Stimulated activated CD4-positive, alpha-beta T cell treated with anti-CD3 and anti-CD28 coated beads, Interleukin-2, amount 100 ng/mL, for 48 hours (primary cell): ENCODE results near the gene PCDHB12.
A peak's percentile ranks its signal among the peaks of the same experiment; 100 is the strongest.
"Not testable (repeated sequence)": the region's sequence is repeated elsewhere in the genome, so short reads cannot be mapped to it uniquely, and the experiment has no call there.

Experiments used
- DNase-seq, 2 donors: peaks; one replicate each; pipeline ENCODE4 v3.0.0-alpha.2; 2020

The PCDHB12 gene

GRCh38 chr5:141210849-141211248 is 2.3 kb downstream of the PCDHB12 start:
- not testable (repeated sequence) for DNase-seq

GRCh38 chr5:141213656-141214339 is 5.3 kb downstream of the PCDHB12 start, which contains the start of gene PCDHB13:
Gene PCDHB13, plus strand, starts transcription at chr5:141213919. Its CDS starts 205 bp downstream, at chr5:141214124.
- peak in 1 of 2 donors; percentile 19 for DNase-seq

GRCh38 chr5:141214583-141214982 is 6.1 kb downstream of the PCDHB12 start:
- DNase-seq: not testable (repeated sequence)

- DNase-seq: not testable (repeated sequence)
Observed at GRCh38 chr5:141215504-141215903, 7.0 kb downstream of the PCDHB12 start.

- not testable (repeated sequence) for DNase-seq
Observed at GRCh38 chr5:141216035-141216434, 7.5 kb downstream of the PCDHB12 start.

- no peak for DNase-seq
Observed at GRCh38 chr5:141223112-141223783, 14.7 kb downstream of the PCDHB12 start, which contains the start of gene PCDHB14. Gene PCDHB14, plus strand, starts transcription at chr5:141223343. Its CDS starts 163 bp downstream, at chr5:141223506.

- DNase-seq: not testable (repeated sequence)
Observed at GRCh38 chr5:141224844-141225243, 16.3 kb downstream of the PCDHB12 start.

- DNase-seq: not testable (repeated sequence)
Observed at GRCh38 chr5:141225421-141225820, 16.9 kb downstream of the PCDHB12 start.

- no peak for DNase-seq
Observed at GRCh38 chr5:141234109-141234667, 25.7 kb downstream of the PCDHB12 start.

- DNase-seq: not testable (repeated sequence)
Observed at GRCh38 chr5:141235922-141236321, 27.4 kb downstream of the PCDHB12 start.

GRCh38 chr5:141236516-141237313 is 28.2 kb downstream of the PCDHB12 start:
- no peak for DNase-seq

- DNase-seq: no peak
Observed at GRCh38 chr5:141241496-141241895, 33.0 kb downstream of the PCDHB12 start.

- no peak for DNase-seq
Observed at GRCh38 chr5:141245250-141245717, 36.8 kb downstream of the PCDHB12 start, which contains the start of gene PCDHB15. Gene PCDHB15, plus strand, starts transcription at chr5:141245395. Its CDS starts 184 bp downstream, at chr5:141245579.

GRCh38 chr5:141246971-141247370 is 38.5 kb downstream of the PCDHB12 start:
- DNase-seq: not testable (repeated sequence)

GRCh38 chr5:141247434-141247833 is 38.9 kb downstream of the PCDHB12 start:
- not testable (repeated sequence) for DNase-seq

GRCh38 chr5:141250576-141250975 is 42.1 kb downstream of the PCDHB12 start:
- no peak for DNase-seq

- DNase-seq: no peak
Observed at GRCh38 chr5:141258464-141258863, 49.9 kb downstream of the PCDHB12 start.

GRCh38 chr5:141258948-141259347 is 50.4 kb downstream of the PCDHB12 start:
- no peak for DNase-seq

GRCh38 chr5:141260458-141261237 is 52.1 kb downstream of the PCDHB12 start:
- DNase-seq: no peak

- DNase-seq: no peak
Observed at GRCh38 chr5:141261238-141261546, 52.7 kb downstream of the PCDHB12 start.
